Right ventricle myocardium inferior (tissue), 1 donor: ENCODE results near the gene HOXD10. TPM values are rescaled to one million over a fixed set of nuclear protein-coding genes. Genes with fewer than 3 reads are reported as not detected.

Source experiments
- ATAC-seq: fragments of 200-7000 bp; cut with Tn5 transposase; one replicate; pipeline ENCODE4 v1.9.1; 2020; ENCODE audit warnings: mild to moderate bottlenecking, moderate library complexity
- DNase-seq: peaks from one replicate; pipeline ENCODE4 v3.0.0; 2021; ENCODE audit errors: missing footprints
- intact Hi-C: fragments of 100-400 bp; cut with DNase I; formaldehyde crosslinking; loops from one replicate; pipeline ENCODE4 v1.11.0; 2022
- microRNA-seq: library from miRNA; unstranded; fragments of <30 nt; microRNA quantifications from one replicate; pipeline ENCODE4 v1.2.0, GENCODE V29; 2020
- total RNA-seq: library from RNA; stranded (reverse); fragmentation: NEBNext Ultra II Directional; extraction: Animal tissue kit (Norgen Biotek cat#: 25700); gene quantifications from one replicate; pipeline ENCODE4 v1.2.1, GENCODE V29; 2021
- donor health status: DM: no; HTN: yes; CAD: no; lungs with severe emphysema.

The HOXD10 gene
- total RNA-seq, 1 donor from 2014 or later, result not detected

- intact Hi-C loops, result no loop called here
- ATAC-seq (no peak), DNase-seq (no peak)
Observed at GRCh38 chr2:176162911-176163671, 46.5 kb downstream of the HOXD10 start.

GRCh38 chr2:176163672-176164056, 47.1 kb downstream of the HOXD10 start:
- intact Hi-C loops, result no loop called here
- ATAC-seq, result no peak
- no peak for DNase-seq

GRCh38 chr2:176164201-176164600, 47.6 kb downstream of the HOXD10 start:
- intact Hi-C loops, result no loop called here
- ATAC-seq (no peak), DNase-seq (no peak)

- ATAC-seq, result no peak
- no peak for DNase-seq
- intact Hi-C loops, result no loop called here
Observed at GRCh38 chr2:176164611-176165369, 48.2 kb downstream of the HOXD10 start.

- ATAC-seq (no peak), DNase-seq (no peak)
- intact Hi-C loops, result no loop called here
Observed at GRCh38 chr2:176165370-176166050, 48.9 kb downstream of the HOXD10 start.

- intact Hi-C loops, result no loop called here
- ATAC-seq, result no peak
- DNase-seq, result no peak
Observed at GRCh38 chr2:176166272-176166671, 49.7 kb downstream of the HOXD10 start.

GRCh38 chr2:176167398-176167797, 50.8 kb downstream of the HOXD10 start:
- intact Hi-C loops, result no loop called here
- DNase-seq (no peak), ATAC-seq (no peak)

- no peak for ATAC-seq
Observed at GRCh38 chr2:176169181-176169580, 52.6 kb downstream of the HOXD10 start.

More at GRCh38 chr2:176169181-176169580, 52.6 kb downstream of the HOXD10 start:
- no peak for DNase-seq
- intact Hi-C loops, result no loop called here

Small RNA genes lying within 50 kb of the gene (microRNA-seq; reads per million reads assigned to microRNA genes)
- 868 reads per million, percentile 82 among the genes with 10 or more reads in this experiment for gene MIR10B

Other genes with a start within 250 kb of the HOXD10 start
- gene LNPK, start 114.5 kb upstream of the HOXD10 start, total RNA-seq, result 38.8 TPM
- gene EVX2, start 32.8 kb upstream of the HOXD10 start, total RNA-seq, result not detected
- not detected for gene HOXD13, start 24.1 kb upstream of the HOXD10 start, total RNA-seq
- gene HOXD12, start 17.0 kb upstream of the HOXD10 start, total RNA-seq, result not detected
- not detected for gene HOXD11, start 9.5 kb upstream of the HOXD10 start, total RNA-seq
- gene HOXD9, start 5.9 kb downstream of the HOXD10 start, total RNA-seq, result not detected
- 0.16 TPM for gene HOXD8, start 12.9 kb downstream of the HOXD10 start, total RNA-seq
- not detected for gene HOXD4, start 34.8 kb downstream of the HOXD10 start, total RNA-seq
- gene HOXD3, start 40.5 kb downstream of the HOXD10 start, total RNA-seq, result 0.30 TPM
- gene HOXD1, start 71.9 kb downstream of the HOXD10 start, total RNA-seq, result not detected
- 51.0 TPM for gene MTX2, start 152.7 kb downstream of the HOXD10 start, total RNA-seq